ENCODE data around the gene WDR19. TPM values are rescaled to one million over a fixed set of nuclear protein-coding genes. Genes with fewer than 3 reads are reported as not detected.

WDR19 gene
- total RNA-seq, 4 donors from 2014 or later: 24.4 to 111 (median 25.2) TPM

DNA sequence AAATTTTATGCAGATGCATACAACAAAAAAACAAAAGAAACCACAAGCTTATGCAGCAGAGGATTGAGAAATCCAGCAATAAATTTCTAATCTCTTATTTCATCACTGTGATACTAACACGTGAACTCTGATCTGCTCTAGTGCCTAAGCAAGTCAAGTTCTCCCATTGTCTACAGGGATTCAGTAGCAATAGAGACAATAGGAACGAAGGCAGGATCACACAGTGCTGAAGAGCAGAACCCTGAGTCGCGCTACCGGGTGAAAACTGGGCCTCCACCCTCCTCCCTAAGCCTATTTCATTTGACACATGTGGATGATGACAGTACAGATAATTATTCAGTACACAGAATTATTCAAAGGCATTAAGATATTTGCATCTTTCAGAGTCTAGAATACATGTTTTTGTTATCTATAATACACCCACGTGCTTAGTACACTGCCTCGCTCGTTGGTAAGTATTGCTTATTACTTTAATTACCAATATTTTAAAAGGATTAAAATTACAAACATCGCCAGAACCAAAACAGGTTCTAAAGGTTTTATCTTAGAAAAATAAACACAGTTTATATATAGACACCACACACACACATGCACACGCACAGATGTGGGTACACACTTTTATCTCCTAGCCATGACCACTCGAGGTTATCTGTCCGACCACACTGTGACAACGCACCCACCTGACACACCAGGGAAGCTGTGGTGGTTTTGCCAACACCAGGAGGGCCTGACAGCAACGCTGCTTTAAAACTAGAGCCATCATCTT lies 123.8 kb downstream of the WDR19 start:
- TF ChIP-seq EP300 (IDR thresholded peaks at IDR 0.05) (no peak), POLR2A (IDR thresholded peaks at IDR 0.05) (no peak), POLR2AphosphoS5 (IDR thresholded peaks at IDR 0.05) (no peak)
- TF ChIP-seq, protein P1, sequence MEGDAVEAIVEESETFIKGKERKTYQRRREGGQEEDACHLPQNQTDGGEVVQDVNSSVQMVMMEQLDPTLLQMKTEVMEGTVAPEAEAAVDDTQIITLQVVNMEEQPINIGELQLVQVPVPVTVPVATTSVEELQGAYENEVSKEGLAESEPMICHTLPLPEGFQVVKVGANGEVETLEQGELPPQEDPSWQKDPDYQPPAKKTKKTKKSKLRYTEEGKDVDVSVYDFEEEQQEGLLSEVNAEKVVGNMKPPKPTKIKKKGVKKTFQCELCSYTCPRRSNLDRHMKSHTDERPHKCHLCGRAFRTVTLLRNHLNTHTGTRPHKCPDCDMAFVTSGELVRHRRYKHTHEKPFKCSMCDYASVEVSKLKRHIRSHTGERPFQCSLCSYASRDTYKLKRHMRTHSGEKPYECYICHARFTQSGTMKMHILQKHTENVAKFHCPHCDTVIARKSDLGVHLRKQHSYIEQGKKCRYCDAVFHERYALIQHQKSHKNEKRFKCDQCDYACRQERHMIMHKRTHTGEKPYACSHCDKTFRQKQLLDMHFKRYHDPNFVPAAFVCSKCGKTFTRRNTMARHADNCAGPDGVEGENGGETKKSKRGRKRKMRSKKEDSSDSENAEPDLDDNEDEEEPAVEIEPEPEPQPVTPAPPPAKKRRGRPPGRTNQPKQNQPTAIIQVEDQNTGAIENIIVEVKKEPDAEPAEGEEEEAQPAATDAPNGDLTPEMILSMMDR (IDR thresholded peaks at IDR 0.05): no peak
- Histone ChIP-seq H3K27ac (no peak overlapping the region), H3K27me3 (no peaks in the 10 kb centered on the region), H3K36me3 (peaks cover 83% of the 10 kb centered on the region), H3K9me3 (no peaks in the 10 kb centered on the region), H3K4me1 (no peaks in the 10 kb centered on the region), H3K4me3 (no peak overlapping the region)
- DNase-seq (ENCODE audit: low spot score in 2 of 2): no peak
- WGBS: 76% methylated on average over 14 of the region's 14 CpGs

DNA sequence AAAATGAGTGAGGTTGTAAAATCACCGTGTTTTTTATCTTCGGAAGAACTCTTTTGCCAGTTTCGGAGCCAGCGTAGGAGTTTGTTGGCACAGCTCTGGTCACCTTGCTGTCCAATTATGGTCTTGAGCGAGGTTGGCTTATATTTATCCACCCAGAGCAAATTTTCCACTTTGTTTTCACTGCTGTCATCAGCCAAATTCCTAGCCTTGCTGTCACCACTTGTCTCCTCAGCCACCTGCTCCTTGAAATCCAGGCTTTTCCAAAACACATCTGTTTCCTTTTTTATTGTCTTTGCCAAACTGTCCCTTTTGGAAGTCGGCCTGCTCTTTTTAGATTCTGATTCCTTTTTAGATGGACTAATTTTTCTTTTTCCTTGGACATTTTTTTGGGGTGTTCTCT lies 126.3 kb downstream of the WDR19 start:
- Histone ChIP-seq H3K4me1 (no peaks in the 10 kb centered on the region), H3K4me3 (no peak overlapping the region), H3K36me3 (peaks cover 76% of the 10 kb centered on the region), H3K27ac (no peak overlapping the region), H3K27me3 (no peaks in the 10 kb centered on the region), H3K9me3 (no peaks in the 10 kb centered on the region)
- WGBS: 90% methylated on average over 6 of the region's 6 CpGs
- TF ChIP-seq POLR2A (IDR thresholded peaks at IDR 0.05): no peak
- TF ChIP-seq EP300 (IDR thresholded peaks at IDR 0.05): no peak
- TF ChIP-seq POLR2AphosphoS5 (IDR thresholded peaks at IDR 0.05): no peak
- TF ChIP-seq, protein P1 (IDR thresholded peaks at IDR 0.05): no peak
- DNase-seq (ENCODE audit: low spot score in 2 of 2): no peak

DNA sequence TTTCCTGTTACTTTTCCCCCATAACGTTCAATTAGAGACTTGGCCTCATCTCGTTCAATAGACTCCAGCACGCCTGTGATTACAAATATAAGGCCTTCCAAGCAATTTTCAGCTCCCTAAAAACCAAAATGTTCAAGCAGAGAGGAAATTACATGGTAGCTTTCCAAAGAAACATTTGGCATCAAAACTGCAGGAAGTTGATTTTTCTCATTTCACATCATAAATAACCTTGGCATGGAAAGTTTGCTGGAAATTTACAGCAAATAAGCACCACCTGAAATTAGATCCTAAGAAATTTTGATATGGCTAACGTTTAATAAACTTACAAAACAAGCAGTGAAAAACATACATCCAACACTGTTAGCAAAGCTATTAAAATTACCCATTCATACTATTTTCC lies 130.5 kb downstream of the WDR19 start:
- Histone ChIP-seq H3K27me3 (no peaks in the 10 kb centered on the region), H3K4me1 (no peaks in the 10 kb centered on the region), H3K27ac (no peak overlapping the region), H3K4me3 (no peak overlapping the region), H3K9me3 (no peaks in the 10 kb centered on the region), H3K36me3 (peaks cover 77% of the 10 kb centered on the region)
- TF ChIP-seq, protein P1 (IDR thresholded peaks at IDR 0.05): no peak
- no peak for TF ChIP-seq EP300 (IDR thresholded peaks at IDR 0.05)
- TF ChIP-seq POLR2A (IDR thresholded peaks at IDR 0.05): no peak
- no peak for TF ChIP-seq POLR2AphosphoS5 (IDR thresholded peaks at IDR 0.05)
- WGBS: 53% methylated on average over 4 of the region's 4 CpGs
- DNase-seq (ENCODE audit: low spot score in 2 of 2): no peak

DNA sequence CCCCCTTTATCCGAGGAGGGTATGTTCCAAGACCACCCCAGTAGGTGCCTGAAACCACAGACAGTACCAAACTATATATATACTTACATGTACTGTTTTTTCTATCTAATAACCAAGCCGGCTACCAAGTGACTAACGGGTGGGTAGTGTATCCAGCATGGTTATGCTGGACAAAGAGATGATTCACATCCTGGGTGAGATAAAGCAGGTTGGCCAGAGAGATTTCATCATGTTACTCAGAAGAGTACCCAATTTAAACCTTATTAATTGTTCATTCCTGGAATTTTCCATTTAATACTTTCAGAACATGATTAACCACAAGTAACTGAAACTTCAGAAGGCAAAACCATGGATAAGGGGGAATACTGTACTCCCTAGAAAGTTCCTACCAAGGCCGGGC lies 137.3 kb downstream of the WDR19 start:
- H3K27ac ChIP-seq: no peak overlapping the region
- H3K4me1 ChIP-seq: no peaks in the 10 kb centered on the region
- no peak for TF ChIP-seq POLR2A (IDR thresholded peaks at IDR 0.05)
- no peaks in the 10 kb centered on the region for H3K9me3 ChIP-seq
- peaks cover 41% of the 10 kb centered on the region for H3K36me3 ChIP-seq
- 96% methylated on average over 4 of the region's 4 CpGs for WGBS
- DNase-seq (ENCODE audit: low spot score in 2 of 2): no peak
- H3K27me3 ChIP-seq: no peaks in the 10 kb centered on the region
- no peak overlapping the region for H3K4me3 ChIP-seq

DNA sequence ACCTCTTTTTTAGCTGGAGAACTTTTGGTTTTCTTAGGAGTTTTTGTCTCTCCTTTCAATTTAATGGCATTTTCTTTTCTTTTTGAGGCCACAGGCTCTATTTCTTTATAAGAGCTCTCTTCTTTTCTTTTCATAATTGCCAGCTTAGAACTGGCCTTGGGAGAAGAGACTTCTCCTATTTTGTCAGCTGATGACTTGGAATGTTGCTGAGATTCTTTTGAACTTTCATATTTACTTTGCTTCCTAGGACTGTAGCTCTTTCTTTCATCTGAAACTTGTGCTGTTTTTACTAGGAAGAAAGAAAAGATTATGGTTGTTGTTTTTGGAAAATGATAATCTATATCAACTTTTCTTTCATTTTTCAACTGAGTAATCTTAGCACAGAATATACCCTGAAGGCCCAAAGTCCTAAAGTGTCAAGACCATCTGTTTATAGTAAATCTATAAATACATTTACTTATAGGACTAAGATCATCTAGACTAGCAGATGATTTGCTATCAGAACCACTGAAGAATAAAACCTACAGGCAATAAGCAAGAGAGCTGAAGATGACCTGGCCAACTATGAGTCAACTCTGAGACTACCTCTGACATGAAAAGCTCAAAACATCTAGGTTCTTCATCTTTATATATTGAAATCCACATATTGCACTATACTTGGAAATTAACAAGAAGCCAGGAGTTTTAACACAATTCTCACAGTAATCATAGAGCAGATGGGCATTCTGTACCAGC lies 138.2 kb downstream of the WDR19 start:
- Histone ChIP-seq H3K27me3 (no peaks in the 10 kb centered on the region), H3K9me3 (no peaks in the 10 kb centered on the region), H3K27ac (no peak overlapping the region), H3K4me3 (no peak overlapping the region), H3K36me3 (peaks cover 34% of the 10 kb centered on the region), H3K4me1 (no peaks in the 10 kb centered on the region)
- TF ChIP-seq, protein P1 (IDR thresholded peaks at IDR 0.05): no peak
- TF ChIP-seq POLR2AphosphoS5 (IDR thresholded peaks at IDR 0.05): no peak
- no peak for TF ChIP-seq POLR2A (IDR thresholded peaks at IDR 0.05)
- TF ChIP-seq EP300 (IDR thresholded peaks at IDR 0.05): no peak
- no peak for DNase-seq (ENCODE audit: low spot score in 2 of 2)

Measured in suprapubic skin (tissue), 4 donors.